Central memory CD8-positive, alpha-beta T cell (primary cell): ENCODE measurements around the gene GOLGA8A.
"Not testable (repeated sequence)": the region's sequence is repeated elsewhere in the genome, so short reads cannot be mapped to it uniquely, and the experiment has no call there.

Experiments
- ATAC-seq: fragments of 150-1000 bp; cut with Tn5 transposase; replicated peaks from 2 replicates; pipeline ENCODE4 v1.10.0; 2022; ENCODE audit warnings: mild to moderate bottlenecking, moderate FRiP score, moderate number of reproducible peaks; ENCODE audit not compliant: poor library complexity, severe bottlenecking; ENCODE audit errors: extremely low read depth
- DNase-seq, 2 donors: peaks; one replicate each; pipeline ENCODE4 v3.0.0; 2021; ENCODE audit warnings: low spot score in 2 of 2
- H3K27ac Mint-ChIP-seq: one replicate; pipeline ENCODE4 v1.8.0; 2022; ENCODE audit warnings: low read depth, mild to moderate bottlenecking, moderate library complexity, mixed read lengths
- H3K27me3 Mint-ChIP-seq: one replicate; pipeline ENCODE4 v1.8.0; 2022; ENCODE audit warnings: mixed read lengths
- H3K36me3 Mint-ChIP-seq: one replicate; pipeline ENCODE4 v1.8.0; 2022; ENCODE audit warnings: mild to moderate bottlenecking, moderate library complexity, mixed read lengths; ENCODE audit not compliant: insufficient read depth
- H3K4me1 Mint-ChIP-seq: one replicate; pipeline ENCODE4 v1.8.0; 2022; ENCODE audit warnings: mixed read lengths
- H3K4me3 Mint-ChIP-seq: one replicate; pipeline ENCODE4 v1.8.0; 2022; ENCODE audit warnings: mild to moderate bottlenecking, moderate library complexity, mixed read lengths
- H3K9me3 Mint-ChIP-seq: one replicate; pipeline ENCODE4 v1.8.0; 2022; ENCODE audit warnings: mixed read lengths

The GOLGA8A gene

GRCh38 chr15:34397637-34398259 is 39.9 kb downstream of the GOLGA8A start:
- not testable (repeated sequence) for H3K27ac Mint-ChIP-seq, H3K4me3 Mint-ChIP-seq, ATAC-seq, DNase-seq, H3K4me1 Mint-ChIP-seq, H3K9me3 Mint-ChIP-seq, H3K27me3 Mint-ChIP-seq, H3K36me3 Mint-ChIP-seq

GRCh38 chr15:34392981-34393380 is 44.6 kb downstream of the GOLGA8A start:
- not testable (repeated sequence) for H3K27ac Mint-ChIP-seq, ATAC-seq, H3K4me3 Mint-ChIP-seq, H3K4me1 Mint-ChIP-seq, H3K27me3 Mint-ChIP-seq, H3K36me3 Mint-ChIP-seq, H3K9me3 Mint-ChIP-seq, DNase-seq

GRCh38 chr15:34389594-34390086 is 48.0 kb downstream of the GOLGA8A start:
- ATAC-seq, H3K4me1 Mint-ChIP-seq, H3K9me3 Mint-ChIP-seq, H3K27me3 Mint-ChIP-seq, DNase-seq, H3K27ac Mint-ChIP-seq, H3K4me3 Mint-ChIP-seq, H3K36me3 Mint-ChIP-seq: not testable (repeated sequence)
